Endothelial cell of umbilical vein (primary cell): ENCODE data around the gene TMEM207. TPM values are rescaled to one million over a fixed set of nuclear protein-coding genes. Genes with fewer than 3 reads are reported as not detected.

Experiments used
- BruUV-seq: library from RNA; stranded (reverse); fragments of 400-500 nt; replicated peaks from 2 replicates; lab custom pipeline; 2021; lab: Mats Ljungman, UMichigan
- CTCF ChIA-PET: fragments of 300-600, 350-600 bp; sonication (Branson Sonifier 250); formaldehyde crosslinking; loops from one replicate; lab custom pipeline; 2021; ENCODE audit warnings: antibody characterized with exemption, inconsistent platforms; lab: Charles Lee
- POLR2A ChIA-PET: fragments of 300-600, 350-600 bp; sonication (Branson Sonifier 250); formaldehyde crosslinking; loops from one replicate; lab custom pipeline; 2021; ENCODE audit warnings: antibody characterized with exemption, inconsistent platforms; lab: Charles Lee
- DNase-seq: peaks from one replicate; pipeline ENCODE4 v3.0.0-alpha.2; 2011; ENCODE audit warnings: low read depth, low spot score
- FAIRE-seq: peaks from 2 replicates; lab custom pipeline; 2011; peaks lifted over from hg19 to GRCh38; lab: Jason Lieb, UNC
- H2AFZ ChIP-seq: 2 replicates; pipeline ENCODE4 v1.6.0; 2012; ENCODE audit warnings: low read depth, low read length, control low read depth, inconsistent platforms
- H3K27ac ChIP-seq: 2 replicates; pipeline ENCODE4 v1.5.1; 2011; ENCODE audit warnings: low read depth, mild to moderate bottlenecking, control low read depth, low read length, moderate library complexity; ENCODE audit not compliant: insufficient read depth
- H3K27me3 ChIP-seq, 2 experiments: 2 replicates each; pipeline versions ENCODE4 v1.6.0 to v1.6.1; 2011; ENCODE audit warnings: low read length in 2 of 2, mixed read lengths in 1 of 2; ENCODE audit not compliant: control insufficient read depth in 2 of 2, insufficient read depth in 2 of 2
- H3K36me3 ChIP-seq, 2 experiments: 2 replicates in 1 of 2; 3 replicates in 1 of 2; pipeline ENCODE4 v1.5.1; 2011; ENCODE audit warnings: low read length in 2 of 2, mild to moderate bottlenecking in 1 of 2, moderate library complexity in 1 of 2; ENCODE audit not compliant: control insufficient read depth in 2 of 2, insufficient read depth in 2 of 2; ENCODE audit errors: extremely low read depth in 1 of 2
- H3K4me1 ChIP-seq: 3 replicates; pipeline ENCODE4 v1.5.1; 2011; ENCODE audit warnings: mild to moderate bottlenecking, low read length; ENCODE audit not compliant: control insufficient read depth, insufficient read depth; ENCODE audit errors: extremely low read depth
- H3K4me2 ChIP-seq: 2 replicates; pipeline ENCODE4 v1.6.1; 2011; ENCODE audit warnings: low read length, control low read depth, mixed read lengths; ENCODE audit not compliant: insufficient read depth
- H3K4me3 ChIP-seq, 3 experiments: fragments of 200-600 bp in 1 of 3; sonication (generic), shearing (Covaris generic) in 1 of 3; replicated peaks in 1 of 3; 2 replicates each; pipeline ENCODE4 v1.5.1; 2011 to 2016; ENCODE audit warnings: control low read depth in 3 of 3, low read length in 3 of 3, mild to moderate bottlenecking in 2 of 3, inconsistent platforms in 1 of 3, low read depth in 1 of 3, moderate library complexity in 1 of 3; ENCODE audit not compliant: insufficient read depth in 1 of 3
- H3K79me2 ChIP-seq: 2 replicates; pipeline ENCODE4 v1.6.0; 2012; ENCODE audit warnings: low read length, inconsistent platforms; ENCODE audit not compliant: control insufficient read depth, insufficient read depth
- H3K9ac ChIP-seq: replicated peaks from 2 replicates; pipeline ENCODE3; 2011; ENCODE audit warnings: low read length, control low read depth; ENCODE audit not compliant: insufficient read depth; ENCODE audit errors: extremely low read depth
- H3K9me1 ChIP-seq: replicated peaks from 3 replicates; pipeline ENCODE4 v1.6.0; 2011; ENCODE audit warnings: mild to moderate bottlenecking, low read length; ENCODE audit not compliant: control insufficient read depth, insufficient read depth; ENCODE audit errors: extremely low read depth
- H3K9me3 ChIP-seq: replicated peaks from 2 replicates; pipeline ENCODE4 v1.5.1; 2012; ENCODE audit warnings: low read length, inconsistent platforms; ENCODE audit not compliant: control insufficient read depth, insufficient read depth
- H4K20me1 ChIP-seq: replicated peaks from 2 replicates; pipeline ENCODE3; 2011; ENCODE audit warnings: mild to moderate bottlenecking, low read length; ENCODE audit not compliant: control insufficient read depth, insufficient read depth; ENCODE audit errors: extremely low read depth
- CTCF ChIP-seq, 2 donors: IDR thresholded peaks; 1 replicate in 1 of 2; 2 replicates in 1 of 2; pipeline ENCODE4 v1.5.1; 2011; ENCODE audit warnings: low read length in 2 of 2, mild to moderate bottlenecking in 2 of 2, moderate library complexity in 2 of 2, control low read depth in 1 of 2, inconsistent platforms in 1 of 2, low read depth in 1 of 2; ENCODE audit not compliant: insufficient read depth in 1 of 2; ENCODE audit errors: extremely low read depth in 1 of 2
- EZH2 ChIP-seq: IDR thresholded peaks from 2 replicates; pipeline ENCODE4 v1.6.1; 2012; ENCODE audit warnings: borderline replicate concordance, low read depth, mild to moderate bottlenecking, moderate library complexity, low read length, inconsistent platforms; ENCODE audit not compliant: severe bottlenecking
- FOS ChIP-seq: IDR thresholded peaks from 2 replicates; pipeline ENCODE4 v1.6.1; 2011; ENCODE audit warnings: mild to moderate bottlenecking, low read length, moderate library complexity, borderline replicate concordance; ENCODE audit not compliant: insufficient read depth
- GATA2 ChIP-seq: IDR thresholded peaks from 2 replicates; pipeline ENCODE4 v1.7.0; 2011; ENCODE audit warnings: low read depth, mild to moderate bottlenecking, moderate library complexity, mixed read lengths, low read length; ENCODE audit not compliant: insufficient read length, insufficient read depth
- JUN ChIP-seq: IDR thresholded peaks from 2 replicates; pipeline ENCODE4 v1.6.1; 2011; ENCODE audit warnings: borderline replicate concordance, low read depth; ENCODE audit not compliant: insufficient read length, insufficient read depth
- MAX ChIP-seq: IDR thresholded peaks from 2 replicates; pipeline ENCODE4 v1.6.1; 2011; ENCODE audit not compliant: insufficient read depth, insufficient read length
- MYC ChIP-seq: IDR thresholded peaks from one replicate; pipeline ENCODE4 v1.6.1; 2011; ENCODE audit warnings: mild to moderate bottlenecking, low read depth, low read length
- POLR2A ChIP-seq: IDR thresholded peaks from 2 replicates; pipeline ENCODE4 v1.6.1; 2012; ENCODE audit warnings: low read depth, mild to moderate bottlenecking, control low read depth, low read length
- POLR2AphosphoS5 ChIP-seq: IDR thresholded peaks from 2 replicates; pipeline ENCODE4 v1.6.1; 2012; ENCODE audit warnings: low read depth, mild to moderate bottlenecking, control low read depth, low read length, moderate library complexity; ENCODE audit not compliant: insufficient read depth
- dilution Hi-C: fragments of 300-500 bp; cut with MboI; formaldehyde crosslinking; loops from one replicate; pipeline ENCODE4 v1.15.0; 2019; ENCODE audit warnings: low sequenced_read_pairs; ENCODE audit not compliant: extremely low pct_ligation_motif_present
- intact Hi-C: fragments of 100-400 bp; cut with micrococcal nuclease; formaldehyde crosslinking; loops from one replicate; pipeline ENCODE4 v1.10.0; 2022
- polyA plus RNA-seq, 4 experiments: library from polyadenylated mRNA; depleted of rRNA in 3 of 4; stranded (reverse) in 3 of 4; unstranded in 1 of 4; fragments of >200 nt; gene quantifications; 2 replicates each; pipeline versions ENCODE4 v1.2.1 to v1.2.3, GENCODE V29; 2011 to 2012; ENCODE audit warnings: missing spikeins in 1 of 4
- total RNA-seq: library from RNA; stranded (reverse); gene quantifications from 2 replicates; pipeline ENCODE4 v1.2.3, GENCODE V29; 2021

Gene TMEM207
- total and polyA plus RNA-seq, 2 donors (not counting 3 experiments of a cell fraction or from before 2014, with no cell fraction given), result not detected

- BruUV-seq, result no TSS peak
- no peak for DNase-seq
- Histone ChIP-seq H3K27me3 (peaks cover 0 to 2% of the 10 kb centered on the region in 2 experiments), H2AFZ (no peak overlapping the region), H3K79me2 (no peaks in the 10 kb centered on the region), H3K27ac (no peak overlapping the region), H3K4me3 (no peak overlapping the region), H3K9me1 (no peaks in the 10 kb centered on the region), H4K20me1 (no peaks in the 10 kb centered on the region), H3K36me3 (no peaks in the 10 kb centered on the region), H3K4me2 (no peak overlapping the region), H3K9me3 (no peaks in the 10 kb centered on the region), H3K4me1 (no peaks in the 10 kb centered on the region), H3K9ac (no peak overlapping the region)
- TF ChIP-seq MAX, result no peak
- no peak for TF ChIP-seq POLR2AphosphoS5
- no peak for TF ChIP-seq MYC
- no peak for TF ChIP-seq JUN
- TF ChIP-seq CTCF (IDR thresholded peaks at IDR 0.05; ENCODE audit: extremely low read depth in 1 of 2, insufficient read depth in 1 of 2, low read depth in 1 of 2, low read length in 2 of 2), result no peak
- no peak for TF ChIP-seq POLR2A
- no peak for TF ChIP-seq GATA2
- no peak for TF ChIP-seq EZH2
- no peak for TF ChIP-seq FOS
- intact Hi-C loops, result loop anchor here (5.0 kb wide), 1 partner anchor 268 kb away; no protein-coding TSS in a partner anchor
- ChIA-PET CTCF (interaction anchor here (0.8 kb wide), 1 partner anchor 205 kb away, joined by 3 read pairs; no protein-coding TSS in a partner anchor), POLR2A (no interaction called here)
- no peak for FAIRE-seq
- dilution Hi-C loops, result no loop called here
Observed at GRCh38 chr3:190429681-190430080, 20.0 kb downstream of the TMEM207 start.
